Measurements from ENCODE around the gene NCAPD2. TPM values are rescaled to one million over a fixed set of nuclear protein-coding genes. Genes with fewer than 3 reads are reported as not detected.

Gene NCAPD2
- total RNA-seq, 1 donor from 2014 or later, result 11.7 TPM

DNA sequence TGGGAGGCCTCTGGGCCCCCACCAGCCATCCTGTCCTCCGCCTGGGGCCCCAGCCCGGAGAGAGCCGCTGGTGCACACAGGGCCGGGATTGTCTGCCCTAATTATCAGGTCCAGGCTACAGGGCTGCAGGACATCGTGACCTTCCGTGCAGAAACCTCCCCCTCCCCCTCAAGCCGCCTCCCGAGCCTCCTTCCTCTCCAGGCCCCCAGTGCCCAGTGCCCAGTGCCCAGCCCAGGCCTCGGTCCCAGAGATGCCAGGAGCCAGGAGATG, 39.7 kb downstream of the NCAPD2 start:
- intact Hi-C loops (cut with DNase I), result loop anchor here (10.0 kb wide), 1 partner anchor 309 kb away; no protein-coding TSS in a partner anchor
- no peaks in the 10 kb centered on the region for H3K27me3 ChIP-seq
- peaks cover 45 to 56% of the 10 kb centered on the region in 2 donors for H3K36me3 ChIP-seq
- peak overlapping the region; percentile 79 to 98 for H3K4me3 ChIP-seq
- DNase-seq (ENCODE audit: low spot score in 2 of 2), result peak in 1 of 2 donors; percentile 82
- peaks cover 19 to 30% of the 10 kb centered on the region in 2 donors for H3K4me1 ChIP-seq
- H3K9me3 ChIP-seq, result no peaks in the 10 kb centered on the region
- H3K27ac ChIP-seq, result peak overlapping the region; percentile 98 to 99
- TF ChIP-seq CTCF (IDR thresholded peaks at IDR 0.05), result no peak

- Histone ChIP-seq H3K4me1 (peaks cover 19 to 30% of the 10 kb centered on the region in 2 donors), H3K4me3 (peak within 1 kb of the TSS; percentile 79 to 98), H3K27ac (peak within 1 kb of the TSS; percentile 98 to 99), H3K36me3 (peaks cover 44 to 55% of the 10 kb centered on the region in 2 donors), H3K9me3 (no peaks in the 10 kb centered on the region), H3K27me3 (no peaks in the 10 kb centered on the region)
- DNase-seq (ENCODE audit: low spot score in 2 of 2), result peak; percentile 52 to 94
- intact Hi-C loops (cut with DNase I), result loop anchor here (1.0 to 10.0 kb wide), 5 partner anchors 41 to 309 kb away; partner anchors contain the start of genes MRPL51 and VAMP1
- TF ChIP-seq CTCF (IDR thresholded peaks at IDR 0.05), result no peak
These were observed 40.2 kb downstream of the NCAPD2 start, which contains the start of gene GAPDH for GRCh38 chr12:6533923-6534694. Gene GAPDH (plus strand): TSS chr12:6534517. CDS start chr12:6534833, 316 bp downstream.

DNA sequence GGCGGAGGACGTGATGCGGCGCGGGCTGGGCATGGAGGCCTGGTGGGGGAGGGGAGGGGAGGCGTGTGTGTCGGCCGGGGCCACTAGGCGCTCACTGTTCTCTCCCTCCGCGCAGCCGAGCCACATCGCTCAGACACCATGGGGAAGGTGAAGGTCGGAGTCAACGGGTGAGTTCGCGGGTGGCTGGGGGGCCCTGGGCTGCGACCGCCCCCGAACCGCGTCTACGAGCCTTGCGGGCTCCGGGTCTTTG, 40.7 kb downstream of the NCAPD2 start:
- Histone ChIP-seq H3K27me3 (no peaks in the 10 kb centered on the region), H3K27ac (peak overlapping the region; percentile 98 to 99), H3K9me3 (no peaks in the 10 kb centered on the region), H3K36me3 (peaks cover 39 to 51% of the 10 kb centered on the region in 2 donors), H3K4me3 (peak overlapping the region; percentile 79 to 98), H3K4me1 (peaks cover 19 to 30% of the 10 kb centered on the region in 2 donors)
- intact Hi-C loops (cut with DNase I), result loop anchor here (1.0 to 10.0 kb wide), 5 partner anchors 41 to 310 kb away; partner anchors contain the start of genes MRPL51 and VAMP1
- no peak for TF ChIP-seq CTCF (IDR thresholded peaks at IDR 0.05)
- no peak for DNase-seq (ENCODE audit: low spot score in 2 of 2)

- no peaks in the 10 kb centered on the region for H3K9me3 ChIP-seq
- H3K36me3 ChIP-seq, result peaks cover 34 to 51% of the 10 kb centered on the region in 2 donors
- peak in 1 of 3 experiments; percentile 16 for TF ChIP-seq CTCF (IDR thresholded peaks at IDR 0.05)
- peak overlapping the region; percentile 98 to 99 for H3K27ac ChIP-seq
- DNase-seq (ENCODE audit: low spot score in 2 of 2), result peak; percentile 64 to 93
- H3K27me3 ChIP-seq, result no peaks in the 10 kb centered on the region
- H3K4me1 ChIP-seq, result peaks cover 19 to 30% of the 10 kb centered on the region in 2 donors
- H3K4me3 ChIP-seq, result peak overlapping the region; percentile 79 to 98
- intact Hi-C loops (cut with DNase I), result loop anchor here (1.0 to 10.0 kb wide), 7 partner anchors 17 to 818 kb away; partner anchors contain the start of genes MRPL51 and VAMP1
These were observed 41.2 kb downstream of the NCAPD2 start for GRCh38 chr12:6534945-6535696.

DNA sequence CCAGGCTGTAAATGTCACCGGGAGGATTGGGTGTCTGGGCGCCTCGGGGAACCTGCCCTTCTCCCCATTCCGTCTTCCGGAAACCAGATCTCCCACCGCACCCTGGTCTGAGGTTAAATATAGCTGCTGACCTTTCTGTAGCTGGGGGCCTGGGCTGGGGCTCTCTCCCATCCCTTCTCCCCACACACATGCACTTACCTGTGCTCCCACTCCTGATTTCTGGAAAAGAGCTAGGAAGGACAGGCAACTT, 41.7 kb downstream of the NCAPD2 start:
- intact Hi-C loops (cut with DNase I), result loop anchor here (1.0 to 10.0 kb wide), 5 partner anchors 17 to 818 kb away; no protein-coding TSS in a partner anchor
- Histone ChIP-seq H3K4me1 (peaks cover 19 to 34% of the 10 kb centered on the region in 2 donors), H3K36me3 (peaks cover 31 to 47% of the 10 kb centered on the region in 2 donors)

More for the DNA sequence above, 41.7 kb downstream of the NCAPD2 start:
- Histone ChIP-seq H3K27me3 (no peaks in the 10 kb centered on the region), H3K9me3 (no peaks in the 10 kb centered on the region), H3K4me3 (peak overlapping the region; percentile 79 to 98), H3K27ac (peak overlapping the region; percentile 98 to 99)
- DNase-seq (ENCODE audit: low spot score in 2 of 2), result no peak
- no peak for TF ChIP-seq CTCF (IDR thresholded peaks at IDR 0.05)

All from ascending aorta (tissue), 2 donors.